ENCODE measurements around the gene CATSPERB.
"Not testable (repeated sequence)": the region's sequence is repeated elsewhere in the genome, so short reads cannot be mapped to it uniquely, and the experiment has no call there.

Gene CATSPERB

DNA sequence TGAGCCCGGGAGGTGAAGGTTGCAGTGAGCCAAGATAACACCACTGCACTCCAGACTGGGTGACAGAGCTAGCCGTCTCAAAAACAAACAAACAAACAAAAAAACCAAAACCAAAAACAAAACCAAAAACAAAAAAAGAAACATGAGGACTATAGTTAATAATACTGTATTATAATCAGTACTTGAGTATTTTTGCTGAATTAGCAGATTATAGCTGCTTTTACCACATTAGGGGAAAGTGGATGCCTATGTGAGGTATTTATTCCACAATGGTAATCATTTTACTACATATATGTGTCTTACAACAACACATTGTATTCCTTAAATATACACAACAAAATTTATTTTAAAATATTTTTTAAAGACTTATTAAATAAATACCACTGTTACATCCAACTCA lies 120.4 kb downstream of the CATSPERB start:
- TF ChIP-seq CTCF (conservative IDR thresholded peaks at IDR 0.05; ENCODE audit: low read depth, low read length): no peak
- no peak for DNase-seq (ENCODE audit: low read depth)
- H3K4me3 ChIP-seq (ENCODE audit: low read depth, low read length): no peak overlapping the region

DNA sequence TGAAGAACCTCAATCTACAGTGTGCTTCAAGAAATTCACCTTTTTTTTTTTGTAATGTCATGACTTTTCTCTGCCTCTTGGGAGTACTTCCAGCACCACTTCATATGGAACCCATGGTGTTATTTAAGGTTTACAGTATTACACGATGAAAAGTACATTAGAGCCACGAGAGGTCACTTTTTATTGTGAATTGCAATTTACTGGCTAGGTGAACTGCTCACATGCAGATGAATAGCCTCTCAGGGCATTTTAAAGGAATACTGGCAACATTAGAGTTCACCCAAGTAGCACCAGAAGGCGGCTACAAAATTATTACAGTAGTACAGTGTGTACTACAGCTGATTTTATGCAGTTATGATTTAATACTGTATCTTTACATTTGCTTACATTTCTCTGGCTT lies 122.7 kb downstream of the CATSPERB start:
- no peak overlapping the region for H3K4me3 ChIP-seq (ENCODE audit: low read depth, low read length)
- no peak for DNase-seq (ENCODE audit: low read depth)
- no peak for TF ChIP-seq CTCF (conservative IDR thresholded peaks at IDR 0.05; ENCODE audit: low read depth, low read length)

GRCh38 chr14:91607322-91608047 lies 124.4 kb downstream of the CATSPERB start:
- TF ChIP-seq CTCF (conservative IDR thresholded peaks at IDR 0.05; ENCODE audit: low read depth, low read length): no peak
- DNase-seq (ENCODE audit: low read depth): no peak
- no peak overlapping the region for H3K4me3 ChIP-seq (ENCODE audit: low read depth, low read length)

DNA sequence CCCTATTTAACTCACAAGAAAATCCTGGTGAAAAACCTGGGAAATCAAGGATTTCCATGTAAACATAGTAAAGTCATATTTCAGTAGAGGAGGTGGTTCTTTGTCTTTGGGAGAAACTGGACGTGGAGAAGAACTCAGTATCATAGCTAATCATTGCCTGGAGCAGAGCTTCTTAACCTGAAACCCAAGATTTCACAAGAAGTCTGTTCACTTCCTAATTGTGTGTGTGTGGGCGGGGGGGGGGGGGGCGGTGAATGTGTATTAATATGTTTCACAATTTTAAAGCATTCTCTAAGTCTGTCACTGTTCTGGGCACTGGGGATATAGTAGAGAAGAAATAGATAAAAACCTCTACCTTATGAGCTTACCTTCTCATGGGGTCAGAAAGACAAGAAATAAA lies 125.0 kb downstream of the CATSPERB start:
- no peak for TF ChIP-seq CTCF (conservative IDR thresholded peaks at IDR 0.05; ENCODE audit: low read depth, low read length)
- DNase-seq (ENCODE audit: low read depth): peak; percentile 29
- H3K4me3 ChIP-seq (ENCODE audit: low read depth, low read length): no peak overlapping the region

GRCh38 chr14:91604611-91605010 lies 127.3 kb downstream of the CATSPERB start:
- DNase-seq (ENCODE audit: low read depth); H3K4me3 ChIP-seq (ENCODE audit: low read depth, low read length): not testable (repeated sequence)

GRCh38 chr14:91599994-91600393 lies 131.9 kb downstream of the CATSPERB start:
- TF ChIP-seq CTCF (conservative IDR thresholded peaks at IDR 0.05; ENCODE audit: low read depth, low read length): no peak
- no peak for DNase-seq (ENCODE audit: low read depth)
- H3K4me3 ChIP-seq (ENCODE audit: low read depth, low read length): no peak overlapping the region

DNA sequence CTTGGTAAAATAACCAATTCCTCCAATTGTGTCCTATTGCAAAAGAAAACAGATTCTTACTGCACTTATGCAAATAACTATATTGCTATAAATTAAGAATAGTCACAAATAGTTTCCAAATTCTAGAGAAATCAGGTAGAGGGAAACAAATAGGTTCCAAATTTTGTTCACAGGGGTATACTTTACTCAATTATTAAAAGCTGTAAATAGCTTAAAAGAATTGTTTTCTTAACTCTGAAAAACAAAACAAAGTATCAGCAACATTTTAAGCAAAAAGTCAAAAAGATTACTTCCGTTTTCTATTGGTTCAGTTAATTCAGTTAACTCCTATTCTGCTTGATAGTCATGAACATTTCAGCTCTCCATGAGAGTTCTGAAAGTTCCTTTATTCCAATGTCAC lies 136.2 kb downstream of the CATSPERB start:
- no peak for DNase-seq (ENCODE audit: low read depth)
- no peak overlapping the region for H3K4me3 ChIP-seq (ENCODE audit: low read depth, low read length)
- no peak for TF ChIP-seq CTCF (conservative IDR thresholded peaks at IDR 0.05; ENCODE audit: low read depth, low read length)

GRCh38 chr14:91593957-91594356 lies 137.9 kb downstream of the CATSPERB start:
- DNase-seq (ENCODE audit: low read depth): not testable (repeated sequence)

More at GRCh38 chr14:91593957-91594356, 137.9 kb downstream of the CATSPERB start:
- not testable (repeated sequence) for H3K4me3 ChIP-seq (ENCODE audit: low read depth, low read length)

Data from choroid plexus epithelial cell (primary cell).